HL-60/S4 treated with retinoic acid at 250 ng/mL for 4 days and 3 days (cell line): ENCODE measurements around the gene HERC2.
"Not testable (repeated sequence)": the region's sequence is repeated elsewhere in the genome, so short reads cannot be mapped to it uniquely, and the experiment has no call there.

Experiments
- in situ Hi-C: fragments of 300-500 bp; cut with MboI; formaldehyde crosslinking; loops from 2 replicates; pipeline ENCODE4 v1.7.0; 2022; ENCODE audit warnings: low sequenced_read_pairs

Gene HERC2

DNA sequence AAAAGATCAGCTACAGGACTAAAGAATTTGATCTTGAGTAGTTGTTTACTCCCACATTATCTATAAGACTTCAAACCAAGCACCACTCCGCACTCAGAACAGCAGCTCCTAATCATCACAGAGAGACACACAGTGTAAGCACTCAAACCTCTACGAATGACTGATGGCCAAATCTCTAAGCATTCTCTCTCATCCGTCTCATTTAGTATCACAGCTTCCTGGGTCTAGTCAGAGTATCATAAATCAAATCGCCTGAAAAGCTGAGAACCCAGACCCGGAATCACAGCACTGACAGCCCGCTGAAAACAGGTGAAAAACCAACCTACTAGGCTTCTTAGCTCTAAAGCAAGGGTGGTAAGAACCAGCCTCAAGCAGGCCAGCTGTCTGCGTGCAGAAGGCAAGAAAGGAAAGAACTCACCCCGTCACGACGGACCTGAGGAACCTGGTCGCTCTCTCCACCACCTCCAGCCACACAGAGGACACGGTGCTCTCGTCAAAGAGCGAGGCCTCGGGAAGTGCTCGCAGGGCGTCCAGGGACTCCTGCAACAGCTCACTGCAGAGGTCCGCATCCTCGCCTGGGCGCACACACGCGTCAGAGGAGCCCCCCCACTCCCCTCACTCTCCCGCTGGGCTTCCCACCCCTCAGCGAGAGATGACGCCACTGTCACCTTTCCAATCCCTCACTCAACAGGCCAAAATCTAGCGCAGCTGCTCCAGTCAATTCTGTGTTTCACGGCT is 47.9 kb downstream of the HERC2 start:
- in situ Hi-C loops = no loop called here

DNA sequence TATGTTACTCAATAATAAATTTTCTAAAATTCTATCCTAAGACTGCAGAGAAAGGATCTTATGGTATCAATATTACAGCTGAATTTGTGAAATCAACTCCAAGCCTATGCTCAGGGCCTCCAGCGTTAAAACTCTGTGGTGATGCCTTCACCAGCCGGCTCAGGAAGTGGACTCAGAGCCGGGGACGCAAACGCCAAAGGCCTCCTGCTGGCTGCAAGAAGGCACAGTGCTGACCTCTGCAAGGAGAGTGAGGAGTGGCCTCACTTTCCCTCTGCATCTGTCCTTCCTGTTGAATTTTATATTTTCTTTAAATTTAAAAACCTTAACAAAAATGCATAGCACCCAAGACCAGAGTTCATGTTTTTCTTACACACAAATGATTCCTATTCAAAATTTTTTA is 48.5 kb downstream of the HERC2 start:
- in situ Hi-C loops = no loop called here

DNA sequence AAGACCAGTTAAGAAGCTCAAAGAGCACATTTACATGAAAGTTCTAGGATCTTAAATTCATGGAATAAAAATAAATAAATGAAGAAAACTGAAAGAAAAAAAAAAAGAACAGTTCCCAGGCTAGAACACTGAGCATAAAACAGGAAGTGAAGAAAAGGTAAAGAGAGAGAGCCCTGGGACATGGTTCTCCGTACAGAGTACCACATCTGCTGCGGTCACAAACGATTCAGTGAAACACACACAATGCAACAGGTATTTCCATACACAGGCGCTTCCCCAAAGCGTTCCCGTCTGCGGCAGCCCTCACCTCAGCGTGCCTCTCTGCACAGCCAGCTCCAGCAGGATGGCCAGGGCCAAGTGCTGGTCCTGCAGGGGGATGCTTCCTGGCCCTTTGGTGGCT is 49.4 kb downstream of the HERC2 start:
- in situ Hi-C loops = no loop called here

DNA sequence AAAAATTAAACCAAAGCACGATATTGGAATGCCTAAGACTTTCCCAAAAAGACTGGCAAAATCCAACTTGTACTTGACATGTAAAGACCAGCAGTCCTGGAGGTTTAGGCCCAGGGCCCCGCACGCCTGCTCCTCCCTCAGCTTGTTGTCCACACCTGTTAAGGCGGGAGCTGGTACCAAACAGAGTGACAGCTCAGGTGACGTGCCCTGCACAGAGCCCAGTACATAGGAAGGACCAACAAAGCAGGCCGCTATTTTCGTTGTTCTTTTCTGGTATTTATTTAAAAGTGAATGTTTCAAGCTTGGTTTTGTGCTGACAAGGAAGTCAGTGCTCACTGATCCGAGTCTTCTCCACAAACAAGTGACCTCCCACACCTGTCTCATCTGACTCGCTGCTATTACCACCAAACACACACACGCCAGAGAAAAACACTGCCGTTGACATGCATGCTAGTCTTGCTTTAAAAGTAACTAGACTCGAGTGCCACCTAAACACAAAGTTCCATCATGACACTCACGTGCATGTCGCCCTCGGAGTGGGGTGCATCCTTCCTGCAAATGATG is 50.2 kb downstream of the HERC2 start:
- in situ Hi-C loops = no loop called here

DNA sequence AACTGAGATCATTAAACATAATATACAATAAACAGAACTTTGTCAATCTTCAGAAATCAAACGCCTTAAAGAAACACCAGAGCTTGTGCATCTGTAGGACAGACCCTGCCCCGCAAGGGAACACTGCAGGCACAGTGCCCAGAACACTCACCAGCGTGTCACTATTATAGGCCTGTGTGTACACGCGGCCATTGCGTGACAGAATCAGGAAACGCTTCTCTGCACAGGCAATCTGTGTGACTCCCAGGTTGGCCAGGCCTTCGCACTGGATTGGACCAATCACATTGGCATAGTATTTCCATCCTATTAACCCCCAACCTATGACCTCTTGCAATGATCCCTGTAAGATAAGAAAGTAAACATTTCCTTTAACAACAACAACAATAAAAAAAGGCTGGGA is 52.9 kb downstream of the HERC2 start:
- in situ Hi-C loops = no loop called here

DNA sequence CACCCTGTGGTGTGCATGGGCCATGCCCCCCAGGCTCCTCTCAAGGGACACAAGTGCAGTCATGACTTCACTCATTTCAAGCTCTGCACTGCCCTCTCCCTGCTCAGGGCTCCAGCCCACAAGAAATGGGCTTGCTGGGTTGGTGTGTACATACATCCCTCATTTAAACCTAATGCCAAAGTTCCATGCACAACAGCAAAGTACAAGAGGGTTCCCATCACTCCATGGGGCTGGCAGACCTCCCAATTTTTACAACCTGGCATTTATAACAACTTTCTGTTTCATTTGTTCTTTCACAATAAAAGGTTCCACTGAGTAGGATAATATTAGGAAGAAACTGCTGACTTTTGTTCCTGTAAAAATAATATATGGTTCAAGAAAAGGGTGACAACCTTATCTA is 54.3 kb downstream of the HERC2 start:
- in situ Hi-C loops = no loop called here

DNA sequence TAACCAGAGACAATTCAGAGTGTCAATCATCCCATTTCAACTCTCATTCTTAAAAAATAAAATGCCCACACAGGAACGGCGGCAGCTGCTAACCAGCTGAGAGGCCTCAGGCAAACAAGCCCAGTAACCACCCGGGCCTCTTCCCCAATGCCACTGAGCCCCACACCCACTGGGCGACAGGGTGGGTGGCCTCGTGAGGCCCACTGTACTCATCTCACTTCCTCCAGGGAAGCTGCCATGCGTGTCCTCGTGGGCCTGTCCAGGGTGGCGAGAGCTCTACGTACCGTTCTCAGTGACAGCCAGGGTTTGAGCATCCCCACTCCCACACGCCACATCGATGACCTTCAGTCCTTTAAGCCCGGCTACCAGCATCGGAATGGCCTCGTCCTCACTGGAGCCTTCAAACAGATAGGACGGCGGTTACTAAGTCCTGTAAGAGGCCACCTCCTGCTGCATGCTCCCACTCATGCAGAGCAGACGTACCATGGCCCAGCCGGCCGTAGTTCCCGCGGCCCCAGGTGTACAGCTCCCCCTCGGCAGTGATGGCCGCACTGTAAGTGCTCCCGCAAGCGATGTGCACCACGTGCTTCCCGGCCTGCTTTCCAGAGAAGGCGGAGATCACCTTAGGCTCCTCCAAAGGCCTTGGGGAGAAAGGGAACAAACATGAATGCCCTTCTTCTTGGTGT is 56.5 kb downstream of the HERC2 start:
- in situ Hi-C loops = no loop called here

DNA sequence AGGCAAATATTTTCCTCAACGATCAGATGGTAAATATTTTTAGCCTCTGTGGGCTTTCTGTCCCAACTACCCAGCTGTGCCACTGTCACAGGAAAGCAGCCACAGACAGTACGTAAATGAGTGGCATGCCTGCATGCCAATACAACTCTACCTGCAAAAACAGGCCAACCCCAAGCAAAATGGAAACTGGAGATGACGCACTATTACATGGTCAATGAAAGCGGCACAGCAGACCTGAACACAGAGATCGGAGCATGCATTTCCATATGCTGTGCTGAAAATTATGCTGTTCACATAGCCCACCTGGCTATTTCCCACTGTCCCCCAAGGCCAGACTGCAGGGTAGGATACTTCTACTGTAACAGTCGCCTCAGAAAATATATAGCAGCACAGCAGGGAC is 57.8 kb downstream of the HERC2 start:
- in situ Hi-C loops = no loop called here

DNA sequence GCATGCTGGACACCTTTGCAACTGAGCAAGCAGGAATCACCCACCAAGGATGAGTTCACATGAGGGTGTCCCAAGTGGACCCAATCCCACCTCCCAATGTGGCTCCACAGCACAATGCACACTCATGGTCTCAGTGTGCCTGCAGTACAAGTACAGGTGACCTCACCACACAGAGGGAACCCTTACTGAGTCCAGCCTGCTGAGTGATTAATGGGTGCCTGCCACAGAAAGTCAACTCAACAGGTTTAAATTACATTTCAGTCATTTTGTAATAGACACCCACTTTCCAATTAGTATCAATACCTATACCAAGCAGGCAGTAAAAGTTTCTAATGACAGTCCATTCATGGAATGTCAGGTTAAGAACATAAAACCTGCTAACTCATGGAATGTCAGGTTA is 59.5 kb downstream of the HERC2 start:
- in situ Hi-C loops = no loop called here

DNA sequence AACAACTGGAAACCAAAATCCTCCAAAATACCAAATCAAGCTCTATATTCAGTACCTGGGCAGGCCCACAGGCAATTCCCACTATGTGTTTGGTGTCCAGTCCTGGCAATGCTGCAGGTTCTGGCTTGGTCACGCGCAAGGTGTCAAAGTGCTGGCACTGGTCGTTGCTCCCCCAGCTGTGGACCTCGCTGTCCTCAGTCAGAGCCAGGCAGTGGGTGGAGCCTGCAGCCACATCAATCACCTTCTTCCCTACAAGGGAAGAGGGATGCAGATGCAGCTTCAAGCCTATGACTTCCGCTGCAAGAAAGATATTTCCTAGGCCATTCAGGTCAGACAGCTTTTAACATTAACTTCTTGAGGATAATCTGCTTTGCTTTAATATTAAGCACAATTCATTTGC is 61.3 kb downstream of the HERC2 start:
- in situ Hi-C loops = no loop called here

DNA sequence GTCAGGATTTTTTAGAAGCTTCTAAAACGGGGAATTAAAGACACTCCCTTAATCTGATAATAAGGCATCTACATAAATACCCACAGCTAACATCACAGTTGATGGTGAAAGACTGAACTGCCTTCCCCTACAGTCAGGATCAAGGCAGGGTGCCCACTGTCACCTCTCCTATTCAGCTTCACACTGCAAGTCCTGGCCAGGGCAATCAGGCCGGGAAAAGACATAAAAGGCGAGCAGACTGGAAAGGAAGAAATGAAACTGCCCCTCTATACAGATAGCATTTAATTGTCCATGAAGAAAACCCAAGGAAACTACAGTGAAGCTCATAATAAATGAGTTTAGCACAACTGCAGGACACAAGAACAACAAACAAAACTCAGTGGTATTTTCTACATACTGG is 61.7 kb downstream of the HERC2 start:
- in situ Hi-C loops = no loop called here

DNA sequence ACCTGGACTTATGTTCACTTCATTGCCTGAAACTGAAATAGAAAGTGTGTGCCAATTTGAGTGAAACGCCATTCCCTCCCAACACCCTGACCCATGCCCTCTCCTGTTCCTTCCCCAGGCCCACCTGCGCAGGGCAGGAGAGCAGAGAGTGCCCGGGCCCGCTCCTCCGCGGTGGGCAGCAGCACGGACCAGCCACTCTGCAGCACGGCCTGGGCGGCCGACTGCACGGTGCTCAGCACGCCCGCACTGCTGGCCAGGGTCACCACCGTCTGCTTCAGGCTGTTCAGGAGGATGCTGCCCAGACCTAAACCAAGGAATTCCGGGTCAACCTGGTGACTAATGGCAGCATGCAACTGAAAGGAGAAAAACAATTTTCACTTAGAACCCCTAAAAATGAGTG is 66.0 kb downstream of the HERC2 start:
- in situ Hi-C loops = no loop called here

DNA sequence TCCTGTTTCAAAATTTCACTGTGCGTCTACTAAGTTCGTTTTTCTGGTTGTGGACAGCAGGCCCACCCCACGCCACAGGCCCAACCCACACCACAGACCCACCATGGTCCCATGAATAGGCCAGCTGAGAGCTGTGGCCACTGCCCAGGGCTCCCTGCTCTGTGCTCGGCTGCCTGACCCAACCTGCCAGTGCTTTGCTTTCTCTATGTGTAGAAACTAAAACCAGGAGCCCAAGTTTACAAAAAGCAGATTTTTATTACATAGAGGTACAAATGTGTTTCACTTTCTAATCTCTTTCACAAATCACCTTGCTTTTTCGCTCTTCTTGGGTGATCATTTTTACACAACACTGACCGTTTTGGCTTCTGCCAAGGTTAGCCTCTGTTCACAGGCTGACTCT is 69.1 kb downstream of the HERC2 start:
- in situ Hi-C loops = no loop called here

DNA sequence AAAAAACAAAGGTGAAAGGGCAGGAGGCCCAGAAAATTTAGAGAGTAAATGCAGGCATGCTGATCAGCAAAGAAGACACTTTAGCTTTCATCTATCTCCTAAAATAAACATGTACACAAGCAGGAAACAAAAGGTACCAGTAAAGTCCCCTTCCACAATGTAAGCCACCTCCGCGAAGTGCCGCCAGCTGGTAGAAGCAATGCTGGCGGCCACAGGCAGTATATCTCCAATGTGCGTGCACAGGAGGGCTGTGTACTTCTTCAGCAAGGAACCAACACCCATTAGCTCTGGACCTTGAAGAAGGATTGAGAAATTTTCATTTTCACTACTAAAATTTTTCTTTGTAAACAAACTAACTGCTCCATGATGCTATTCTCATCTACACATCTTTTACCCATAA is 75.4 kb downstream of the HERC2 start:
- in situ Hi-C loops = no loop called here

DNA sequence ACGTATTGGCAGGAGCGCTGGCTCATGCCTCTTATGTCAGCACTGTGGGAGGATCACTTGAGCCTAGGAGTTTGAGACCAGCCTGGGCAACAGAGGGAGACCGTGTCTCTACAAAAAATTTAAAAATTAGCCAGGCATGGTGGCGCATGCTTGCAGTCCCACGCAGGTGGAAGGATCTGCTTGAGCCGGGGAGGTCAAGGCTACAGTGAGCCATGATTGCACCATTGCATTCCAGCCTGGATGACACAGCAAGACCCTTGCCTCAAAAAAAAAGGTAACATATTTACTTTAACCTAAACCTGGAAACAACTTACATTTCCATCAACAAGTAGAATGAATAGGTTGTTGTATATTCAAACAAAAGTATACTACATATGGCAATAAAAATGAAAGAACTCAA is 78.1 kb downstream of the HERC2 start:
- in situ Hi-C loops = no loop called here

DNA sequence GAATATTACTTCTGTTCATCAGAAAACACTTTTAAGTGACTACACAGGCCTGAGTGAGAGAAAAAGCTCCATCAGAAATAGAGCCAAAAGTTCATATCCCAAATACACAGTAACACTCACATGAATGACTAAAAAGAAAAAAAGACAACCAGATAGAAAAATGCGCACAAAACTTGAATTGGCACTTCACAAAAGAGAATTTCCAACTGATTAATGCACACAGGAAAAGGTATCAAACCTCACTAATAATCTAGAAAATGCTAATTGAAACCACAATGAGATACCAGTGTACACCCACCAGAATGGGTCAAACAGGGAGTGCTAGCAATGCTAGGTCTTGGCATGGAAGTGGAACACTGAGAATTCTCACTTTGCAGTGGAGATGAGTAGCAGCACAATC is 78.6 kb downstream of the HERC2 start:
- in situ Hi-C loops = no loop called here

DNA sequence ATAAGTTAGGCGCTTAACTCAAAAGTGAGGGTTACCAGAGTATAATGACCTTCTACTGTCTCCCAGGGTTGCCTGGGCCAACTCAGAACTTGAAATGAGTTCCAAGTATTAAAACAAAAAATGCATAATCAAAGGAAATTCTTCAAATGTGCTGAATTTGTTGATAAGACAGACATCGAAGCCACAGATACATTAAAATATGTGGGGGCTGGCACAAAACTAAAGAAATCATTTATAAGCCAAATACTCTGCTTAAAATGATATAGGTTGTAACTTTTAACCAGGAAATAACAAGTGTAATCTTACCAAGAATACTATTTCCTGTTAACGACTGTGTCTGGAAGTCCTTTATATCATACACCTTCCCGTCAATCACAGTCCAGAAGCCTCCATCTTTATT is 83.7 kb downstream of the HERC2 start:
- in situ Hi-C loops = not testable (repeated sequence)

DNA sequence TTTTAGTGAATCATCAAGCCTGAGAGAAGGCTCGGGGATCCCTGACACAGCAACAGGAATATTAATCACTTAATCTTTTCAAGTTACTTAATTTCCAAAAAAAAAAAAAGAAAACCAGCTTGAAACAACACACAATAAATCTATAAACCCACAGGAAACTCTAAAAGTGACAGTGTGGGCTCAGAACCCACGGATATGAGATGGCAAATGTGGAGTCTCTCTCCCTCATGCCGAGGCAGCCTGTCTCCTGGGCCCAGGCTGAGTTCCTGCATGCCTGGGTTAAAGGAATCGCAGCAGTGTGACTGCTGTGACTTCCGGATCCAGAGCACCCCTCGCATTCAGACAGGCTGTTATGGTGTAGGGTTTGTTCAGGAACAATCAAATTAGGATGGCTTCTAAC is 90.2 kb downstream of the HERC2 start:
- in situ Hi-C loops = not testable (repeated sequence)

DNA sequence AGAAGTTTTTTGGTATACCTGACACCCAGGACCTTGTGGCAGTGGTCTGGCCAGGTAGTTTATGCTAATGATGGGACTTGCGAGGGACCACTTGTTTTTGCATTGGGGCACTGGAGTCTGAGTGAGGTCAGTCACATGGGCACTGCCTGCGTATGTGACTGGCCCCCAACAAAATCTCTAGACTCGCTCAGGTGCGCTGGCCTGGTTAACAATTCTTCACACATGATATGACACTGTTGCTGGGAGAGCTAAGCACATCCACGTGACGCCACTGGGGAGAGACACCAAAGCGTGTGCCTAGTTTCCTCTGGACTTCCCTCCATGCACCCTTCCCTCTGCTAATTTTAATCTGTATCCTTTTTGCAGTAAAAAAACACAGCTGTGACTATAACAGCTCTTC is 90.6 kb downstream of the HERC2 start:
- in situ Hi-C loops = not testable (repeated sequence)

DNA sequence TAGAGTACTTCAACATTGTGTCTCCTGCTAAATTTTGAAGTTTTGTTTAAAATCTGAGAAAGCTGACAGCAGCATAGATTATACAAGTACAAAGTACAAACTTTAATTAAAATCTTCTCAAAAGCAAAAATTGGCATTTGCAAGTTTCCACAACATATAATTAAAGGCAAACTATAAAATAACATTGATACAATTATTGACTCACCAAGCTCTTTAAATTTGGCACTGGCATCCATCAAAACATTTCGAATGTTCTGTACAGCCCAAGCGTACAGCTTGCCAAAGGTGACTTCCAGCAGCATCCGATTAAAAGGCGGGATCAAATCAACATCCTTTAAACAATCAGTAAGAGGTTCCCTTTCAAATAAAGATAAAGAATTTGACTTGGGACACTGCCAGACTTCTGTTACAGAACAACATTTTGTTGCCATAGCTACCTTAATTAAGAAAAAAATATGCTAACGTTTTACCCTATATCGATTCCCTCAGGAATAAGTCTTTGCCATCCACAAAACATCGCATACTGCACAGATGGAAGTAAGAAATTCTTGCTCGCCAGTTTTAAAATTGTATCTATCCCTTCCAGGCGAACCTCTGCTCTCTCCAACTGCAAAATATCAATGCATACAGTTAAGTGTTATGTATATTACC is 92.9 kb downstream of the HERC2 start:
- in situ Hi-C loops = not testable (repeated sequence)

DNA sequence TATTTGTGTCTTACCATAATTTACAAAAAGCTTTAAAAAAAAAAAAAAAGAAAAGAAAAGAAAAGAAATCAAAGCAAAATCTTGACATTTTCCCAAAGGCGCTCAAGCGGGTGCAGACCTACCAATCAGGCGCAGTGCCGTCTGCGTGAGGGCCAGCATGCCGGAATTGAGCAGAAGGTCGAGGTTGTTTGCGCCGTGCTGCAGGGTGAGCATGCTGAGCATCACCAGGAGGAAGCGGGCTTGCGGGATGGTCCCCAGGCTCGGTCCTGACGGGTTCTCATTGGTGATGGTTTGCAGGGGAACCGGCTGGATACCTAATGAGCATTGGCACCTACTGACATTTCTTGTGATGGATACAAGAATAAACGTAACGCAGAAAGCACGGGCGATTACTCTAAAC is 93.9 kb downstream of the HERC2 start:
- in situ Hi-C loops = no loop called here

DNA sequence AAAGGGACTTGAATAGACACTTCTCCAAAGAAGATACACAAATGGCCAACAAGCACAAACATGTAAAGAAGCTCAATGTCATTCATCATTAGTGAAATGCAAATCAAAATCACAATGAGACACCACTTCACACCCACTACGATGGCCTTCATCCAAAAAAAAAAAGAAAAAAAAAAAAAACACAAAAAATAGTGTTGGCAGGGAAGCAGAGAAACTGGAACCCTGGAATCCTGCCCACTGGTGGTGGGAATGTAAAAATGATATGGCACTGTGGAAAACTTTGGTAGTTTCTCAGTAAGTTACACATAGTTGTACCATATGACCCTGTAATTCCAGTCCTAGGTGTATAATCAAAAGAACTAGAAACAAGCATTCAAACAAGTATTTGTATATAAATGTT is 94.7 kb downstream of the HERC2 start:
- in situ Hi-C loops = not testable (repeated sequence)
